ENCODE measurements around the gene ESPN.

ESPN gene

GRCh38 chr1:6505367-6506209 is 81.0 kb downstream of the ESPN start:
- DNase-seq (ENCODE audit: extremely low spot score, insufficient read length, low read depth), result no peak
- no peak for FAIRE-seq

- DNase-seq (ENCODE audit: extremely low spot score, insufficient read length, low read depth), result no peak
- FAIRE-seq, result no peak
These were observed 81.8 kb downstream of the ESPN start for GRCh38 chr1:6506210-6507036.

- no peak for FAIRE-seq
- no peak for DNase-seq (ENCODE audit: extremely low spot score, insufficient read length, low read depth)
These were observed 82.5 kb downstream of the ESPN start for GRCh38 chr1:6507037-6507428.

GRCh38 chr1:6507461-6507911 is 82.9 kb downstream of the ESPN start:
- no peak for DNase-seq (ENCODE audit: extremely low spot score, insufficient read length, low read depth)
- no peak for FAIRE-seq

GRCh38 chr1:6508154-6508815 is 83.7 kb downstream of the ESPN start:
- no peak for FAIRE-seq
- no peak for DNase-seq (ENCODE audit: extremely low spot score, insufficient read length, low read depth)

GRCh38 chr1:6508816-6509189 is 84.2 kb downstream of the ESPN start:
- FAIRE-seq (no peak), DNase-seq (ENCODE audit: extremely low spot score, insufficient read length, low read depth) (no peak)

- FAIRE-seq, result no peak
- DNase-seq (ENCODE audit: extremely low spot score, insufficient read length, low read depth), result no peak
These were observed 84.8 kb downstream of the ESPN start for GRCh38 chr1:6509220-6509918.

GRCh38 chr1:6509919-6510291 is 85.3 kb downstream of the ESPN start:
- FAIRE-seq (no peak), DNase-seq (ENCODE audit: extremely low spot score, insufficient read length, low read depth) (no peak)

GRCh38 chr1:6510493-6510892 is 85.9 kb downstream of the ESPN start:
- no peak for FAIRE-seq
- DNase-seq (ENCODE audit: extremely low spot score, insufficient read length, low read depth), result no peak
